HCT116 (cell line): Measurements from ENCODE around the gene ASCL2.

Experiments
- EZH2 ChIP-seq: fragments of 200-600 bp; sonication (generic); IDR thresholded peaks from 2 replicates; pipeline ENCODE4 v1.6.1; 2017; ENCODE audit warnings: antibody characterized with exemption, mixed run types
- POLR2A ChIP-seq: IDR thresholded peaks from 2 replicates; pipeline ENCODE4 v1.7.0; 2011; ENCODE audit warnings: borderline replicate concordance; ENCODE audit not compliant: insufficient read depth, insufficient read length; ENCODE audit errors: extremely low read depth
- POLR2AphosphoS5 ChIP-seq: IDR thresholded peaks from 2 replicates; pipeline ENCODE4 v1.6.1; 2011; ENCODE audit warnings: mild to moderate bottlenecking, low read depth, low read length, moderate library complexity
- RAD21 ChIP-seq: IDR thresholded peaks from 2 replicates; pipeline ENCODE4 v1.6.1; 2012; ENCODE audit warnings: low read depth, mild to moderate bottlenecking
- TF ChIP-seq, protein P1 (sequence below), 3 experiments: fragments of 200-600 bp in 1 of 3; sonication (generic) in 1 of 3; IDR thresholded peaks in 2 of 3; conservative IDR thresholded peaks in 1 of 3; 2 replicates each; pipeline ENCODE4 v1.5.1; 2012 to 2017; ENCODE audit warnings: low read depth in 2 of 3, low read length in 2 of 3, antibody characterized with exemption in 1 of 3, borderline replicate concordance in 1 of 3, control low read depth in 1 of 3, mild to moderate bottlenecking in 1 of 3, mixed read lengths in 1 of 3, mixed run types in 1 of 3, moderate library complexity in 1 of 3; ENCODE audit not compliant: insufficient read depth in 1 of 3
- TF ChIP-seq, protein P2 (sequence below): IDR thresholded peaks from 2 replicates; pipeline ENCODE4 v1.6.1; 2012
- TF ChIP-seq, protein P3 (sequence below): IDR thresholded peaks from 2 replicates; pipeline ENCODE4 v1.6.1; 2011; ENCODE audit warnings: mild to moderate bottlenecking, low read length, moderate library complexity; ENCODE audit not compliant: insufficient replicate concordance; ENCODE audit errors: extremely low read depth

GRCh38 chr11:2269601-2270321, 627 bp downstream of the ASCL2 start:
- TF ChIP-seq, protein P1, sequence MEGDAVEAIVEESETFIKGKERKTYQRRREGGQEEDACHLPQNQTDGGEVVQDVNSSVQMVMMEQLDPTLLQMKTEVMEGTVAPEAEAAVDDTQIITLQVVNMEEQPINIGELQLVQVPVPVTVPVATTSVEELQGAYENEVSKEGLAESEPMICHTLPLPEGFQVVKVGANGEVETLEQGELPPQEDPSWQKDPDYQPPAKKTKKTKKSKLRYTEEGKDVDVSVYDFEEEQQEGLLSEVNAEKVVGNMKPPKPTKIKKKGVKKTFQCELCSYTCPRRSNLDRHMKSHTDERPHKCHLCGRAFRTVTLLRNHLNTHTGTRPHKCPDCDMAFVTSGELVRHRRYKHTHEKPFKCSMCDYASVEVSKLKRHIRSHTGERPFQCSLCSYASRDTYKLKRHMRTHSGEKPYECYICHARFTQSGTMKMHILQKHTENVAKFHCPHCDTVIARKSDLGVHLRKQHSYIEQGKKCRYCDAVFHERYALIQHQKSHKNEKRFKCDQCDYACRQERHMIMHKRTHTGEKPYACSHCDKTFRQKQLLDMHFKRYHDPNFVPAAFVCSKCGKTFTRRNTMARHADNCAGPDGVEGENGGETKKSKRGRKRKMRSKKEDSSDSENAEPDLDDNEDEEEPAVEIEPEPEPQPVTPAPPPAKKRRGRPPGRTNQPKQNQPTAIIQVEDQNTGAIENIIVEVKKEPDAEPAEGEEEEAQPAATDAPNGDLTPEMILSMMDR (IDR thresholded peaks at IDR 0.05 in 2 of 3, conservative IDR thresholded peaks at IDR 0.05 in 1 of 3; ENCODE audit: borderline replicate concordance in 1 of 3, insufficient read depth in 1 of 3, low read depth in 2 of 3, low read length in 2 of 3) = no peak
- TF ChIP-seq POLR2AphosphoS5 = no peak
- no peak for TF ChIP-seq POLR2A
- TF ChIP-seq, protein P2, sequence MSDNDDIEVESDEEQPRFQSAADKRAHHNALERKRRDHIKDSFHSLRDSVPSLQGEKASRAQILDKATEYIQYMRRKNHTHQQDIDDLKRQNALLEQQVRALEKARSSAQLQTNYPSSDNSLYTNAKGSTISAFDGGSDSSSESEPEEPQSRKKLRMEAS = no peak
- no peak for TF ChIP-seq RAD21
- TF ChIP-seq EZH2 = no peak
- TF ChIP-seq, protein P3, sequence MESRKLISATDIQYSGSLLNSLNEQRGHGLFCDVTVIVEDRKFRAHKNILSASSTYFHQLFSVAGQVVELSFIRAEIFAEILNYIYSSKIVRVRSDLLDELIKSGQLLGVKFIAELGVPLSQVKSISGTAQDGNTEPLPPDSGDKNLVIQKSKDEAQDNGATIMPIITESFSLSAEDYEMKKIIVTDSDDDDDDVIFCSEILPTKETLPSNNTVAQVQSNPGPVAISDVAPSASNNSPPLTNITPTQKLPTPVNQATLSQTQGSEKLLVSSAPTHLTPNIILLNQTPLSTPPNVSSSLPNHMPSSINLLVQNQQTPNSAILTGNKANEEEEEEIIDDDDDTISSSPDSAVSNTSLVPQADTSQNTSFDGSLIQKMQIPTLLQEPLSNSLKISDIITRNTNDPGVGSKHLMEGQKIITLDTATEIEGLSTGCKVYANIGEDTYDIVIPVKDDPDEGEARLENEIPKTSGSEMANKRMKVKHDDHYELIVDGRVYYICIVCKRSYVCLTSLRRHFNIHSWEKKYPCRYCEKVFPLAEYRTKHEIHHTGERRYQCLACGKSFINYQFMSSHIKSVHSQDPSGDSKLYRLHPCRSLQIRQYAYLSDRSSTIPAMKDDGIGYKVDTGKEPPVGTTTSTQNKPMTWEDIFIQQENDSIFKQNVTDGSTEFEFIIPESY = no peak
